Panc1 (cell line): ENCODE data around the gene RASD1.

Experiments
- POLR2AphosphoS5 ChIP-seq: IDR thresholded peaks from 2 replicates; pipeline ENCODE4 v1.6.1; 2012; ENCODE audit warnings: mild to moderate bottlenecking, low read depth, low read length, moderate library complexity
- TF ChIP-seq, protein P1 (sequence below): fragments of 450-650 bp; IDR thresholded peaks from 2 replicates; pipeline ENCODE4 v1.5.1; 2017; ENCODE audit warnings: mild to moderate bottlenecking

DNA sequence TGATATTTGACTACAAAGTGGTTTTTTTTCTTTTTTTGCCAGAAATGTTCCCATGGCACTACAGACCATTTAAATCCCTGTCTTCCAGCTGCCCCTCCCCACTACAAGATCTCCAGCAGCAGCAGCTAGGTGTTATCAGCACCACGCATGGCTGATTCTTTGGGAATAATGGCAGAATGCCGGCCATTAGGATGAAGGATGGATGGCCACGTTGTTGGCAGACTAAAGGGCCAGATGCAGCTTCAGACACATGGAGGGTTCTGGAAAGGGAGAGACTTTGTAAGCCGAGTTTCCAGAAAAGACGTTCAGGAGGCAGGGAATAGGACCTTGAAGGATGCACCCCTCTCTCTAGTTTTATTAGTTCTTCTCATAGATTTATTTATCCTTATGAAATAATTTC, 29.7 kb downstream of the RASD1 start:
- TF ChIP-seq, protein P1, sequence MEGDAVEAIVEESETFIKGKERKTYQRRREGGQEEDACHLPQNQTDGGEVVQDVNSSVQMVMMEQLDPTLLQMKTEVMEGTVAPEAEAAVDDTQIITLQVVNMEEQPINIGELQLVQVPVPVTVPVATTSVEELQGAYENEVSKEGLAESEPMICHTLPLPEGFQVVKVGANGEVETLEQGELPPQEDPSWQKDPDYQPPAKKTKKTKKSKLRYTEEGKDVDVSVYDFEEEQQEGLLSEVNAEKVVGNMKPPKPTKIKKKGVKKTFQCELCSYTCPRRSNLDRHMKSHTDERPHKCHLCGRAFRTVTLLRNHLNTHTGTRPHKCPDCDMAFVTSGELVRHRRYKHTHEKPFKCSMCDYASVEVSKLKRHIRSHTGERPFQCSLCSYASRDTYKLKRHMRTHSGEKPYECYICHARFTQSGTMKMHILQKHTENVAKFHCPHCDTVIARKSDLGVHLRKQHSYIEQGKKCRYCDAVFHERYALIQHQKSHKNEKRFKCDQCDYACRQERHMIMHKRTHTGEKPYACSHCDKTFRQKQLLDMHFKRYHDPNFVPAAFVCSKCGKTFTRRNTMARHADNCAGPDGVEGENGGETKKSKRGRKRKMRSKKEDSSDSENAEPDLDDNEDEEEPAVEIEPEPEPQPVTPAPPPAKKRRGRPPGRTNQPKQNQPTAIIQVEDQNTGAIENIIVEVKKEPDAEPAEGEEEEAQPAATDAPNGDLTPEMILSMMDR: no peak
- TF ChIP-seq POLR2AphosphoS5: no peak
